T-helper 2 cell treated with Interferon-gamma antibody and Interleukin-4, amounts not matched to agents 5 μg/mL and 100 μg/mL, for 36 hours (primary cell): ENCODE results near the gene GOLGA6L26.
A peak's percentile ranks its signal among the peaks of the same experiment; 100 is the strongest.
"Not testable (repeated sequence)": the region's sequence is repeated elsewhere in the genome, so short reads cannot be mapped to it uniquely, and the experiment has no call there.

Experiments used
- DNase-seq: peaks from one replicate; pipeline ENCODE4 v3.0.0; 2021; ENCODE audit warnings: low spot score
- H3K27ac Mint-ChIP-seq: one replicate; pipeline ENCODE4 v1.8.0; 2021; ENCODE audit warnings: mild to moderate bottlenecking, mixed read lengths
- H3K27me3 Mint-ChIP-seq: one replicate; pipeline ENCODE4 v1.8.0; 2021; ENCODE audit warnings: low read depth, mixed read lengths
- H3K36me3 Mint-ChIP-seq: one replicate; pipeline ENCODE4 v1.8.0; 2021; ENCODE audit warnings: low read depth, mixed read lengths
- H3K4me1 Mint-ChIP-seq: one replicate; pipeline ENCODE4 v1.8.0; 2021; ENCODE audit warnings: low read depth, mixed read lengths
- H3K4me3 Mint-ChIP-seq: one replicate; pipeline ENCODE4 v1.8.0; 2022; ENCODE audit warnings: mild to moderate bottlenecking, moderate library complexity, mixed read lengths
- H3K9me3 Mint-ChIP-seq: one replicate; pipeline ENCODE4 v1.8.0; 2021; ENCODE audit warnings: mixed read lengths

GOLGA6L26 gene

GRCh38 chr15:23304805-23305204 lies 29.2 kb downstream of the GOLGA6L26 start:
- H3K4me3 Mint-ChIP-seq, result peak overlapping the region; percentile 90
- not testable (repeated sequence) for DNase-seq, H3K9me3 Mint-ChIP-seq, H3K27me3 Mint-ChIP-seq
- peaks cover 21% of the 10 kb centered on the region for H3K4me1 Mint-ChIP-seq
- peak overlapping the region; percentile 94 for H3K27ac Mint-ChIP-seq
- H3K36me3 Mint-ChIP-seq, result peaks cover 25% of the 10 kb centered on the region

GRCh38 chr15:23304267-23304666 lies 29.7 kb downstream of the GOLGA6L26 start:
- not testable (repeated sequence) for DNase-seq, H3K9me3 Mint-ChIP-seq, H3K27me3 Mint-ChIP-seq
- peak overlapping the region; percentile 90 for H3K4me3 Mint-ChIP-seq
- H3K27ac Mint-ChIP-seq, result peak overlapping the region; percentile 94
- H3K4me1 Mint-ChIP-seq, result peaks cover 21% of the 10 kb centered on the region
- H3K36me3 Mint-ChIP-seq, result peaks cover 20% of the 10 kb centered on the region

GRCh38 chr15:23303654-23304053 lies 30.3 kb downstream of the GOLGA6L26 start:
- peak; percentile 55 for DNase-seq
- H3K9me3 Mint-ChIP-seq, H3K27me3 Mint-ChIP-seq: not testable (repeated sequence)
- Mint-ChIP-seq H3K27ac (peak overlapping the region; percentile 94), H3K4me3 (peak overlapping the region; percentile 90), H3K36me3 (peaks cover 18% of the 10 kb centered on the region), H3K4me1 (peaks cover 21% of the 10 kb centered on the region)

DNA sequence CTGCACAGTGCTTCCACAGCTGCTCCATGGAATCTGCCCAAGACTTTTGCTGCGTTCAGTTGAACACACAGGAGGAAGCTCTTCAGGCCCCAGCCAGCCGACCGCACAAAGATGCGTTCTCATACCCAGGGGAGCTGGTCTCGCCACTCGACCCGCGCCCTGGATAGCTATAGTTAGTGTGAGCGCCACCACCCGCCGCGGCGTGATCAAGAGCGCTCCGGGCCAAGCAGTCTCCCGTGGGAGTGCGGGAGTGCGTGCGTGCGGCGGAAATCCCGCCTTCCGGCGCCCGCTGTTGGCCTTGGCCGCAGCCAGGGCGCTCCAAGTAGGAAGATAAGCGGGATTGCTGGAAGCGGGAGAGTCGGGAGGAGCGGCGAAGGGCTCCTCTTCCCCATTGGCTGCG lies 30.8 kb downstream of the GOLGA6L26 start:
- H3K4me3 Mint-ChIP-seq, H3K27me3 Mint-ChIP-seq, DNase-seq, H3K9me3 Mint-ChIP-seq, H3K27ac Mint-ChIP-seq: not testable (repeated sequence)
- H3K4me1 Mint-ChIP-seq, result peaks cover 21% of the 10 kb centered on the region
- peaks cover 14% of the 10 kb centered on the region for H3K36me3 Mint-ChIP-seq
